HG03159 (cell line): ENCODE measurements around the gene SF1.

ENCODE experiments used
- ATAC-seq: cut with Tn5 transposase; IDR thresholded peaks from one replicate; pipeline ENCODE4 v1.9.1; 2021; ENCODE audit warnings: mild to moderate bottlenecking, moderate library complexity; ENCODE audit not compliant: unreplicated experiment

SF1 gene

GRCh38 chr11:64801561-64802369, 23.4 kb upstream of the SF1 start:
- ATAC-seq: no peak

- no peak for ATAC-seq
Measured at GRCh38 chr11:64801158-64801464, 22.8 kb upstream of the SF1 start.

GRCh38 chr11:64800303-64801157, 22.2 kb upstream of the SF1 start:
- no peak for ATAC-seq

- no peak for ATAC-seq
Measured at GRCh38 chr11:64799623-64800302, 21.4 kb upstream of the SF1 start.

GRCh38 chr11:64799256-64799622, 20.9 kb upstream of the SF1 start:
- no peak for ATAC-seq

- ATAC-seq: no peak
Measured at GRCh38 chr11:64796757-64797541, 18.6 kb upstream of the SF1 start.

- no peak for ATAC-seq
Measured at GRCh38 chr11:64796047-64796756, 17.9 kb upstream of the SF1 start.

GRCh38 chr11:64794526-64794925, 16.2 kb upstream of the SF1 start:
- ATAC-seq: no peak

- ATAC-seq: no peak
Measured at GRCh38 chr11:64793271-64794160, 15.2 kb upstream of the SF1 start.

- ATAC-seq: no peak
Measured at GRCh38 chr11:64792482-64792881, 14.1 kb upstream of the SF1 start.

GRCh38 chr11:64791781-64792291, 13.5 kb upstream of the SF1 start:
- no peak for ATAC-seq

GRCh38 chr11:64790205-64791095, 12.1 kb upstream of the SF1 start:
- ATAC-seq: no peak

GRCh38 chr11:64789331-64790204, 11.2 kb upstream of the SF1 start:
- no peak for ATAC-seq

- no peak for ATAC-seq
Measured at GRCh38 chr11:64788321-64789215, 10.2 kb upstream of the SF1 start.

- ATAC-seq: no peak
Measured at GRCh38 chr11:64787526-64788320, 9.4 kb upstream of the SF1 start.
